Gastroesophageal sphincter (tissue), 3 donors: ENCODE results near the gene CCNH.

ENCODE experiments used
- EP300 ChIP-seq: sonication (generic); formaldehyde crosslinking; IDR thresholded peaks from one replicate; pipeline ENCODE4 v1.6.1; 2017; ENCODE audit warnings: antibody characterized with exemption, mild to moderate bottlenecking
- POLR2A ChIP-seq, 2 donors: fragments of 450-650 bp; IDR thresholded peaks; one replicate each; pipeline ENCODE4 v1.6.1; 2017; ENCODE audit warnings: antibody characterized with exemption in 2 of 2, mild to moderate bottlenecking in 2 of 2, moderate library complexity in 1 of 2
- POLR2AphosphoS5 ChIP-seq: sonication (generic); formaldehyde crosslinking; IDR thresholded peaks from one replicate; pipeline ENCODE4 v1.6.1; 2017; ENCODE audit warnings: antibody characterized with exemption
- TF ChIP-seq, protein P1 (sequence below), 4 experiments: fragments of 200-600 bp in 2 of 4; fragments of 450-650 bp in 2 of 4; sonication (generic) in 1 of 4; IDR thresholded peaks; one replicate each; pipeline ENCODE4 v1.5.1; 2017 to 2019; ENCODE audit warnings: antibody characterized with exemption in 4 of 4, mild to moderate bottlenecking in 2 of 4, moderate library complexity in 2 of 4

DNA sequence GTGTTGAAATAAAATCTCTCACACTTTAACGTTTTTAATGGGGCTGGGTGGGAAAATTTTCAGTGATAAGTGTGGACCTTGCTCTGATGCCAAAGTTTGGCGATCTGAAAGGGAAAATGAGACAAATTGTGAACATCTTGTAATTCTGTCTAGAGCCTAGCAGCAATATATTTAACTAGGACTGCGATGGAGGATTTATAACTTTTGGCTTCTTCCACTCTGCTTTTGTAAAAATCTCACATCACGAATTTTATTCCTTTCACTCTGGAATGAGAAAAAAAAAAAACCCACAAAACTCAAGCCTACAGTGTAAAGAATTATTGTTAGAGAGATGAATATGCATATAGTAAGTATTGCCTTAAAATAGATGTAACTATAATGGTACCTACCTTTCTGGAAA lies 19.9 kb downstream of the CCNH start:
- TF ChIP-seq, protein P1, sequence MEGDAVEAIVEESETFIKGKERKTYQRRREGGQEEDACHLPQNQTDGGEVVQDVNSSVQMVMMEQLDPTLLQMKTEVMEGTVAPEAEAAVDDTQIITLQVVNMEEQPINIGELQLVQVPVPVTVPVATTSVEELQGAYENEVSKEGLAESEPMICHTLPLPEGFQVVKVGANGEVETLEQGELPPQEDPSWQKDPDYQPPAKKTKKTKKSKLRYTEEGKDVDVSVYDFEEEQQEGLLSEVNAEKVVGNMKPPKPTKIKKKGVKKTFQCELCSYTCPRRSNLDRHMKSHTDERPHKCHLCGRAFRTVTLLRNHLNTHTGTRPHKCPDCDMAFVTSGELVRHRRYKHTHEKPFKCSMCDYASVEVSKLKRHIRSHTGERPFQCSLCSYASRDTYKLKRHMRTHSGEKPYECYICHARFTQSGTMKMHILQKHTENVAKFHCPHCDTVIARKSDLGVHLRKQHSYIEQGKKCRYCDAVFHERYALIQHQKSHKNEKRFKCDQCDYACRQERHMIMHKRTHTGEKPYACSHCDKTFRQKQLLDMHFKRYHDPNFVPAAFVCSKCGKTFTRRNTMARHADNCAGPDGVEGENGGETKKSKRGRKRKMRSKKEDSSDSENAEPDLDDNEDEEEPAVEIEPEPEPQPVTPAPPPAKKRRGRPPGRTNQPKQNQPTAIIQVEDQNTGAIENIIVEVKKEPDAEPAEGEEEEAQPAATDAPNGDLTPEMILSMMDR (IDR thresholded peaks at IDR 0.05) = no peak
- no peak for TF ChIP-seq EP300
- TF ChIP-seq POLR2AphosphoS5 = no peak
- TF ChIP-seq POLR2A (IDR thresholded peaks at IDR 0.05) = no peak
